HepG2 (cell line): ENCODE measurements around the gene NR2F1. TPM values are rescaled to one million over a fixed set of nuclear protein-coding genes. Genes with fewer than 3 reads are reported as not detected.

ENCODE experiments used
- ATAC-seq: fragments of 200-7000 bp; cut with Tn5 transposase; 3 replicates; pipeline ENCODE4 v1.9.1; 2020; ENCODE audit warnings: mild to moderate bottlenecking, moderate library complexity
- BruUV-seq: library from RNA; stranded (reverse); fragments of 400-500 nt; replicated peaks from 2 replicates; lab custom pipeline; 2021; lab: Mats Ljungman, UMichigan
- CTCF ChIA-PET: fragments of 300-600 bp; formaldehyde crosslinking; extraction: SDS; loops from one replicate; lab custom pipeline; 2021; ENCODE audit warnings: low total read pairs, inconsistent platforms, low intra/inter-chr PET ratio; lab: Yijun Ruan, JAX
- POLR2A ChIA-PET: fragments of 350-600 bp; sonication (Branson Sonifier 250); formaldehyde crosslinking; loops from one replicate; lab custom pipeline; 2020; ENCODE audit warnings: antibody characterized with exemption, inconsistent platforms; lab: Yijun Ruan, JAX
- DNase-seq: peaks from one replicate; pipeline ENCODE4 v3.0.0-alpha.2; 2015; ENCODE audit warnings: low spot score
- FAIRE-seq: peaks from 3 replicates; lab custom pipeline; 2011; peaks lifted over from hg19 to GRCh38; lab: Jason Lieb, UNC
- H2AFZ ChIP-seq: one replicate; pipeline ENCODE4 v1.6.1; 2011; ENCODE audit warnings: low read length, inconsistent platforms
- H3K27ac ChIP-seq: fragments of 300-600 bp; 3 replicates; pipeline ENCODE4 v1.8.0; 2011; ENCODE audit warnings: mixed run types, mild to moderate bottlenecking, mixed read lengths, low read length, inconsistent platforms; ENCODE audit not compliant: insufficient read depth; ENCODE audit errors: extremely low read length
- H3K27me3 ChIP-seq, 2 experiments: fragments of 200-600 bp in 1 of 2; 2 replicates in 1 of 2; 3 replicates in 1 of 2; pipeline versions ENCODE4 v1.6.0 to v1.8.0; 2011; ENCODE audit warnings: low read length in 2 of 2, mild to moderate bottlenecking in 2 of 2, moderate library complexity in 2 of 2, inconsistent platforms in 1 of 2; ENCODE audit not compliant: insufficient read depth in 2 of 2, control insufficient read depth in 1 of 2
- H3K36me3 ChIP-seq, 2 experiments: fragments of 200-600 bp in 1 of 2; replicated peaks in 1 of 2; 2 replicates in 1 of 2; 3 replicates in 1 of 2; pipeline versions ENCODE4 v1.5.1 to v1.8.0; 2011; ENCODE audit warnings: low read length in 2 of 2, inconsistent platforms in 1 of 2; ENCODE audit not compliant: insufficient read depth in 2 of 2, control insufficient read depth in 1 of 2
- H3K4me1 ChIP-seq: 2 replicates; pipeline ENCODE4 v1.5.1; 2012; ENCODE audit warnings: low read length, inconsistent platforms; ENCODE audit not compliant: insufficient read depth
- H3K4me2 ChIP-seq: 2 replicates; pipeline ENCODE4 v1.6.0; 2011; ENCODE audit warnings: low read depth, low read length, inconsistent platforms
- H3K4me3 ChIP-seq, 3 experiments: fragments of 200-600 bp in 1 of 3; sonication (generic), shearing (Covaris generic) in 1 of 3; replicated peaks in 1 of 3; 2 replicates each; pipeline ENCODE4 v1.5.1; 2011 to 2016; ENCODE audit warnings: low read length in 3 of 3, inconsistent platforms in 2 of 3, low read depth in 2 of 3, mild to moderate bottlenecking in 2 of 3, control low read depth in 1 of 3, mixed read lengths in 1 of 3; ENCODE audit not compliant: insufficient read depth in 1 of 3
- H3K79me2 ChIP-seq: one replicate; pipeline ENCODE4 v1.6.1; 2011; ENCODE audit warnings: low read length, inconsistent platforms; ENCODE audit not compliant: insufficient read depth
- H3K9ac ChIP-seq: 2 replicates; pipeline ENCODE4 v1.6.0; 2011; ENCODE audit warnings: mild to moderate bottlenecking, low read depth, low read length, inconsistent platforms; ENCODE audit not compliant: insufficient read depth
- H3K9me3 ChIP-seq: 2 replicates; pipeline ENCODE4 v1.5.1; 2012; ENCODE audit warnings: mild to moderate bottlenecking, low read length
- H4K20me1 ChIP-seq: 2 replicates; pipeline ENCODE4 v1.6.0; 2011; ENCODE audit warnings: inconsistent platforms, mild to moderate bottlenecking, low read length, moderate library complexity; ENCODE audit not compliant: insufficient read depth
- HCFC1 ChIP-seq: fragments of 150-350 bp; IDR thresholded peaks from 2 replicates; pipeline ENCODE4 v1.6.1; 2014; ENCODE audit warnings: low read depth, low read length
- KDM4B ChIP-seq: sonication (generic); formaldehyde crosslinking; IDR thresholded peaks from 2 replicates; pipeline ENCODE4 v1.4.0; 2020; ENCODE audit warnings: missing genetic modification reagents
- MLXIP ChIP-seq: sonication (generic); formaldehyde crosslinking; IDR thresholded peaks from 2 replicates; pipeline ENCODE4 v1.9.0; 2021; ENCODE audit warnings: missing genetic modification reagents, borderline replicate concordance
- PHF5A ChIP-seq: IDR thresholded peaks from one replicate; pipeline ENCODE4 v1.6.1; 2018; ENCODE audit warnings: low read depth, missing genetic modification reagents; ENCODE audit not compliant: unreplicated experiment
- RARG ChIP-seq: sonication (generic); formaldehyde crosslinking; IDR thresholded peaks from 2 replicates; pipeline ENCODE4 v1.4.0; 2020; ENCODE audit warnings: low read depth, mild to moderate bottlenecking, missing genetic modification reagents
- REST ChIP-seq, 2 experiments: IDR thresholded peaks; 2 replicates each; pipeline ENCODE4 v1.6.1; 2011 to 2012; ENCODE audit warnings: low read length in 2 of 2, borderline replicate concordance in 1 of 2, low read depth in 1 of 2, mild to moderate bottlenecking in 1 of 2, moderate library complexity in 1 of 2
- RNF219 ChIP-seq: sonication (generic); formaldehyde crosslinking; IDR thresholded peaks from 2 replicates; pipeline ENCODE4 v1.5.0; 2020; ENCODE audit warnings: mild to moderate bottlenecking, missing genetic modification reagents
- SIN3B ChIP-seq: fragments of 150-350 bp; IDR thresholded peaks from 2 replicates; pipeline ENCODE4 v1.6.1; 2014; ENCODE audit warnings: low read length
- TEAD3 ChIP-seq: optimal IDR thresholded peaks from 2 replicates; pipeline ENCODE3; 2016; ENCODE audit warnings: borderline replicate concordance
- ZNF44 ChIP-seq: sonication (generic); formaldehyde crosslinking; IDR thresholded peaks from 2 replicates; pipeline ENCODE4 v1.5.1; 2020; ENCODE audit warnings: mild to moderate bottlenecking, missing genetic modification reagents
- ZNF484 ChIP-seq: sonication (generic); formaldehyde crosslinking; IDR thresholded peaks from 2 replicates; pipeline ENCODE4 v1.5.1; 2020; ENCODE audit warnings: mild to moderate bottlenecking, low read depth, missing genetic modification reagents, borderline replicate concordance
- ZNF614 ChIP-seq: IDR thresholded peaks from 2 replicates; pipeline ENCODE4 v1.6.1; 2018; ENCODE audit warnings: missing biosample characterization, missing genetic modification reagents, inconsistent platforms, borderline replicate concordance
- ZNF790 ChIP-seq: sonication (generic); formaldehyde crosslinking; IDR thresholded peaks from 2 replicates; pipeline ENCODE4 v1.8.0; 2022; ENCODE audit warnings: missing genetic modification reagents, mild to moderate bottlenecking, borderline replicate concordance
- WGBS: methylation state at CpG from one replicate; pipeline ENCODE4 v1.1.6; 2017; ENCODE audit warnings: low lambda C conversion rate; 5-methylcytosine and 5-hydroxymethylcytosine counted together
- in situ Hi-C: cut with HindIII; loops from 2 replicates; pipeline ENCODE4 v1.10.0; 2017; ENCODE audit warnings: low pct_unique_long_range_greater_than_20kb; ENCODE audit not compliant: extremely low pct_ligation_motif_present
- intact Hi-C: fragments of 100-400 bp; cut with micrococcal nuclease; formaldehyde crosslinking; loops from one replicate; pipeline ENCODE4 v1.10.0; 2022; ENCODE audit not compliant: unreplicated experiment
- polyA plus RNA-seq, 8 experiments: library from polyadenylated mRNA; depleted of rRNA in 3 of 8; stranded (reverse) in 7 of 8; unstranded in 1 of 8; fragments of >200 nt; fragmentation: Illumina TruSeq in 4 of 8; extraction: Trizol in 4 of 8; gene quantifications; 2 replicates each; pipeline versions ENCODE4 v1.2.1 to v1.2.3, GENCODE V29; 2011 to 2016; ENCODE audit warnings: low read depth in 4 of 8, missing spikeins in 1 of 8, mixed read lengths in 1 of 8; ENCODE audit not compliant: insufficient read depth in 1 of 8
- total RNA-seq, 5 experiments: library from RNA; depleted of rRNA; stranded (reverse); fragments of >200 nt; fragmentation: Illumina TruSeq; extraction: Trizol; gene quantifications; 2 replicates each; pipeline ENCODE4 v1.2.3, GENCODE V29; 2016; ENCODE audit warnings: low read depth in 1 of 5

Gene NR2F1
- total and polyA plus RNA-seq, 2 of the 13 experiments (the other 11 are each of a cell fraction or from before 2014, with no cell fraction given): 17.1 to 59.7 TPM

- no peak for TF ChIP-seq MLXIP
- no peak for TF ChIP-seq ZNF790 (CRISPR knock-in tag)
Observed at GRCh38 chr5:93595420-93596147, 12.6 kb downstream of the NR2F1 start (continued).

- H3K27me3 ChIP-seq: peaks cover 0 to 11% of the 10 kb centered on the region in 2 experiments; a peak in 1 of 5 replicates
- intact Hi-C loops (no loop called here), in situ Hi-C loops (no loop called here)
- peaks cover under 1% of the 10 kb centered on the region for H3K79me2 ChIP-seq
- no peak overlapping the region for H3K4me2 ChIP-seq
- 96% methylated on average over 8 of the region's 14 CpGs for WGBS
- peaks cover 19% of the 10 kb centered on the region; the same call in 1 of the 2 replicates for H4K20me1 ChIP-seq
- H3K27ac ChIP-seq: no peak overlapping the region
- no peak overlapping the region for H2AFZ ChIP-seq
- peaks cover 5 to 22% of the 10 kb centered on the region in 2 experiments for H3K36me3 ChIP-seq
- ChIA-PET POLR2A (no interaction called here), CTCF (interaction anchor here (1.5 kb wide), 1 partner anchor 205 kb away, joined by 6 read pairs; no protein-coding TSS in a partner anchor)
- BruUV-seq: no TSS peak
- H3K4me3 ChIP-seq: no peak overlapping the region
- ATAC-seq (peak; percentile 8), FAIRE-seq (no peak), DNase-seq (no peak)
- no peaks in the 10 kb centered on the region for H3K9me3 ChIP-seq
- no peak overlapping the region for H3K9ac ChIP-seq
- H3K4me1 ChIP-seq: peaks cover 37% of the 10 kb centered on the region
- no peak for TF ChIP-seq RARG (CRISPR knock-in tag)
- no peak for TF ChIP-seq ZNF614 (CRISPR knock-in tag)
- no peak for TF ChIP-seq ZNF484 (CRISPR knock-in tag)
- TF ChIP-seq HCFC1: no peak
- TF ChIP-seq RNF219: no peak
- TF ChIP-seq TEAD3 (CRISPR knock-in tag): no peak
- TF ChIP-seq PHF5A (CRISPR knock-in tag): no peak
- no peak for TF ChIP-seq KDM4B (CRISPR knock-in tag)
- TF ChIP-seq REST (IDR thresholded peaks at IDR 0.05; ENCODE audit: borderline replicate concordance in 1 of 2, low read depth in 1 of 2, low read length in 2 of 2): no peak
- TF ChIP-seq ZNF44: no peak
- TF ChIP-seq SIN3B: no peak
Observed at GRCh38 chr5:93596310-93596675, 13.3 kb downstream of the NR2F1 start.
